Measurements from ENCODE around the gene PDSS2. TPM values are rescaled to one million over a fixed set of nuclear protein-coding genes. Genes with fewer than 3 reads are reported as not detected.

The PDSS2 gene
- total RNA-seq, 1 donor from 2014 or later: 14.9 TPM

DNA sequence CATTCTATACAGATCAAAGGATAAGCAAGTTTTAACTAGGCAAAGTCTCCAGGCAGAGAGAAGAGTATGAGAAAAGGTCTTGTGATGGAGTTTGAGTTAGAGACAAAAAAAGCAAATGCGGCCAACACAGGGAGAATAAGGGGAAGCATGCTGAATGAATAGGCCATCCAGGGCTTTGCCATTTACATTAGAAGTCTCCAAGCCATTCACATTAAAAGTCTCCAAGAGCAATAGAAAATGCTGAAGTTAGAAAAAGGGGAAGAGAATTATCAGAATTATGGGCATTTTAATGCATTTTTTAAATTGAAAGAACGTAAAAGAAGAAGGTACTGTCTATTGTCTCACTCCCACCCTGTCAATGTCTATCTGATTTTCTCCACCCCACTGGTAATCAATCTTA, 49.4 kb downstream of the PDSS2 start:
- Histone ChIP-seq H3K4me1 (no peaks in the 10 kb centered on the region), H3F3A (ENCODE audit: low read depth) (no peaks in the 10 kb centered on the region), H3K27me3 (no peaks in the 10 kb centered on the region), H3K4me3 (no peak overlapping the region), H3K36me3 (no peaks in the 10 kb centered on the region), H4K20me1 (ENCODE audit: low read depth) (no peaks in the 10 kb centered on the region), H3K4me2 (no peak overlapping the region), H3K9me3 (ENCODE audit: low read depth) (no peaks in the 10 kb centered on the region), H2AFZ (replicated peaks) (no peak overlapping the region), H3K27ac (no peak overlapping the region), H3K79me2 (ENCODE audit: low read depth) (no peaks in the 10 kb centered on the region), H3K9ac (no peak overlapping the region)
- H3K9me3 Mint-ChIP-seq: peaks cover 8% of the 10 kb centered on the region
- H3K27me3 Mint-ChIP-seq (ENCODE audit: insufficient read depth, low read depth): no peaks in the 10 kb centered on the region
- H3K27ac Mint-ChIP-seq: no peak overlapping the region
- H3K36me3 Mint-ChIP-seq: peaks cover 8% of the 10 kb centered on the region
- no peak for TF ChIP-seq CTCF (IDR thresholded peaks at IDR 0.05)
- no peak for TF ChIP-seq EZH2 (IDR thresholded peaks at IDR 0.05)
- no peak for TF ChIP-seq EZH2phosphoT487 (IDR thresholded peaks at IDR 0.05)
- peaks cover 3% of the 10 kb centered on the region for H3K4me1 Mint-ChIP-seq
- DNase-seq (ENCODE audit: low spot score): no peak
- no peak overlapping the region for H3K4me3 Mint-ChIP-seq

DNA sequence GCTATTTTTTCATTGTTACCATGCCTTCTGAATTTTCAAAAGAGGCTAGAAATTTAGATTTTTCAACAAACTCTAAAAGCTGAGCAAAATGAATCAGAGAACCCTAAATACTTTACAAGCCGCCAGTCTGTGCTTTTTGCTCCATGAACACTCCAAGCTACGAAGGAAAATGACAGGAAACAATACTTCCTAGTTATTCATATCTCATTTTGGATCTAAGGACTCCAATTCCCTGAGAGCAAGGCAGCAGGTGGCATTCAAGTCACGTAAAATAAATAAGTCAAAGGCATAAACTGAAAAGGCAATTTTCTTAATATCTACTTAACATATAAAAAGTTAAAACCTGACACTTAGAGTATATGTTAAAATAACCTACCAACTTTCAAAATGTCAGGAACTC, 50.6 kb downstream of the PDSS2 start:
- DNase-seq (ENCODE audit: low spot score): no peak
- Histone ChIP-seq H3F3A (ENCODE audit: low read depth) (no peaks in the 10 kb centered on the region), H3K36me3 (no peaks in the 10 kb centered on the region), H3K27ac (no peak overlapping the region), H4K20me1 (ENCODE audit: low read depth) (no peaks in the 10 kb centered on the region), H3K4me2 (no peak overlapping the region), H3K27me3 (no peaks in the 10 kb centered on the region), H3K4me1 (no peaks in the 10 kb centered on the region), H3K9me3 (ENCODE audit: low read depth) (no peaks in the 10 kb centered on the region), H3K79me2 (ENCODE audit: low read depth) (no peaks in the 10 kb centered on the region), H3K9ac (no peak overlapping the region), H3K4me3 (no peak overlapping the region), H2AFZ (replicated peaks) (no peak overlapping the region)
- Mint-ChIP-seq H3K4me3 (no peak overlapping the region), H3K36me3 (peaks cover 13% of the 10 kb centered on the region), H3K27ac (no peak overlapping the region), H3K27me3 (ENCODE audit: insufficient read depth, low read depth) (no peaks in the 10 kb centered on the region), H3K4me1 (peaks cover 3% of the 10 kb centered on the region), H3K9me3 (peaks cover 20% of the 10 kb centered on the region)
- TF ChIP-seq CTCF (IDR thresholded peaks at IDR 0.05) (no peak), EZH2 (IDR thresholded peaks at IDR 0.05) (no peak), EZH2phosphoT487 (IDR thresholded peaks at IDR 0.05) (no peak)

GRCh38 chr6:107405002-107405401, 54.4 kb downstream of the PDSS2 start:
- Histone ChIP-seq H3K4me2 (no peak overlapping the region), H4K20me1 (ENCODE audit: low read depth) (no peaks in the 10 kb centered on the region), H3K4me1 (peaks cover 5% of the 10 kb centered on the region), H3F3A (ENCODE audit: low read depth) (no peaks in the 10 kb centered on the region), H3K4me3 (no peak overlapping the region), H3K27ac (no peak overlapping the region), H3K27me3 (no peaks in the 10 kb centered on the region), H2AFZ (replicated peaks) (no peak overlapping the region), H3K9ac (no peak overlapping the region), H3K36me3 (no peaks in the 10 kb centered on the region), H3K79me2 (ENCODE audit: low read depth) (no peaks in the 10 kb centered on the region), H3K9me3 (ENCODE audit: low read depth) (no peaks in the 10 kb centered on the region)
- Mint-ChIP-seq H3K4me3 (no peak overlapping the region), H3K4me1 (peaks cover 7% of the 10 kb centered on the region), H3K27me3 (ENCODE audit: insufficient read depth, low read depth) (no peaks in the 10 kb centered on the region), H3K36me3 (peaks cover 26% of the 10 kb centered on the region), H3K9me3 (peaks cover 49% of the 10 kb centered on the region), H3K27ac (no peak overlapping the region)
- TF ChIP-seq CTCF (IDR thresholded peaks at IDR 0.05): no peak
- TF ChIP-seq EZH2 (IDR thresholded peaks at IDR 0.05): no peak
- TF ChIP-seq EZH2phosphoT487 (IDR thresholded peaks at IDR 0.05): no peak
- no peak for DNase-seq (ENCODE audit: low spot score)
